Endodermal cell (in vitro differentiated cells): ENCODE measurements around the gene NRXN2. TPM values are rescaled to one million over a fixed set of nuclear protein-coding genes. Genes with fewer than 3 reads are reported as not detected.

Experiments
- DNase-seq: peaks from one replicate; pipeline ENCODE4 v3.0.0-alpha.2; 2017
- H3K27ac ChIP-seq: 2 replicates; pipeline ENCODE4 v1.5.1; 2013; ENCODE audit warnings: mild to moderate bottlenecking, low read depth, low read length, moderate library complexity
- H3K27me3 ChIP-seq: 2 replicates; pipeline ENCODE4 v1.6.1; 2013; ENCODE audit warnings: mild to moderate bottlenecking, low read length, moderate library complexity; ENCODE audit not compliant: insufficient read depth, control insufficient read depth, poor library complexity, severe bottlenecking
- H3K36me3 ChIP-seq: 2 replicates; pipeline ENCODE4 v1.7.0; 2013; ENCODE audit warnings: mild to moderate bottlenecking, low read length, moderate library complexity; ENCODE audit not compliant: control insufficient read depth, insufficient read depth
- H3K4me1 ChIP-seq: one replicate; pipeline ENCODE4 v1.7.0; 2013; ENCODE audit warnings: low read length; ENCODE audit not compliant: control insufficient read depth, insufficient read depth
- H3K4me3 ChIP-seq: 2 replicates; pipeline ENCODE4 v1.5.1; 2013; ENCODE audit warnings: mild to moderate bottlenecking, low read length, moderate library complexity
- H3K9ac ChIP-seq: 2 replicates; pipeline ENCODE4 v1.6.1; 2013; ENCODE audit warnings: mild to moderate bottlenecking, low read length, moderate library complexity; ENCODE audit not compliant: poor library complexity, severe bottlenecking; ENCODE audit errors: extremely low read depth
- H3K9me3 ChIP-seq: 2 replicates; pipeline ENCODE4 v1.6.1; 2013; ENCODE audit warnings: mild to moderate bottlenecking, low read length, moderate library complexity; ENCODE audit not compliant: control insufficient read depth
- H3K27ac Mint-ChIP-seq: 2 replicates; pipeline ENCODE4 v1.8.0; 2020; ENCODE audit warnings: mixed read lengths
- H3K27me3 Mint-ChIP-seq: 2 replicates; pipeline ENCODE4 v1.8.0; 2021; ENCODE audit warnings: mild to moderate bottlenecking, mixed read lengths; ENCODE audit not compliant: insufficient read depth
- H3K36me3 Mint-ChIP-seq: 2 replicates; pipeline ENCODE4 v1.8.0; 2020; ENCODE audit warnings: low read depth, mixed read lengths
- H3K4me1 Mint-ChIP-seq: 2 replicates; pipeline ENCODE4 v1.8.0; 2020; ENCODE audit warnings: mixed read lengths
- H3K4me3 Mint-ChIP-seq: 2 replicates; pipeline ENCODE4 v1.8.0; 2020; ENCODE audit warnings: mild to moderate bottlenecking, moderate library complexity, mixed read lengths
- H3K9me3 Mint-ChIP-seq: 2 replicates; pipeline ENCODE4 v1.8.0; 2020; ENCODE audit warnings: mild to moderate bottlenecking, mixed read lengths
- WGBS, 2 experiments: methylation state at CpG; one replicate each; pipeline versions ENCODE4 v1.1.5 to v1.1.7; 2013; ENCODE audit warnings: missing lambda C conversion rate in 2 of 2, mixed read lengths in 1 of 2; ENCODE audit not compliant: insufficient coverage in 1 of 2, insufficient read length in 1 of 2; 5-methylcytosine and 5-hydroxymethylcytosine counted together
- total RNA-seq, 2 donors: library from RNA; stranded (reverse); fragmentation: NEBNext Ultra II Directional in 1 of 2; extraction: Animal tissue kit (Norgen Biotek cat#: 25700) in 1 of 2; gene quantifications; 2 replicates in 1 of 2; 3 replicates in 1 of 2; pipeline ENCODE4 v1.2.1, GENCODE V29; 2021
- TF ChIP-seq, protein P1 (sequence below): fragments of 200-600 bp; sonication (generic); conservative IDR thresholded peaks from 2 replicates; pipeline ENCODE4 v1.5.0; 2021; ENCODE audit warnings: antibody characterized with exemption, mild to moderate bottlenecking

NRXN2 gene
- total RNA-seq, 2 donors from 2014 or later: 1.00 to 1.5 TPM

DNA sequence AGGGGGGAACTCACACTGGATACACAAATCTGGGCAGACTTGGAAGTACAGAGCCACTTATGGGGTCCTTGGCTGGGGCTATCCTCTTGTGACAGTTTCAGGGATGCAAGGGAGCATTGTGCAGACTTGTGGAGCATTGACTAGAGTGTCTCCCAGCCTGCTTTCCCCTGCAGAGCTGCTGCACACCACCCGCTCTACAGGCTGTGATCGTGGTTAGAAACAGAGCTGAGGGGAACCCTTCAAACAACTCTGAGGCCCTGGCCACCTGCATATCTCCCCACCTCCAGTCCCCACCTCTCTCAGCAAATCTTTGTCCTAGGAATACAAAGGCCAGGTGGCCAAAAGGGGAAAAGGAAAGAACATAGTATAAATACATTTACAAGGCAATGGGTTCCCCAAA, 64.7 kb downstream of the NRXN2 start:
- TF ChIP-seq, protein P1, sequence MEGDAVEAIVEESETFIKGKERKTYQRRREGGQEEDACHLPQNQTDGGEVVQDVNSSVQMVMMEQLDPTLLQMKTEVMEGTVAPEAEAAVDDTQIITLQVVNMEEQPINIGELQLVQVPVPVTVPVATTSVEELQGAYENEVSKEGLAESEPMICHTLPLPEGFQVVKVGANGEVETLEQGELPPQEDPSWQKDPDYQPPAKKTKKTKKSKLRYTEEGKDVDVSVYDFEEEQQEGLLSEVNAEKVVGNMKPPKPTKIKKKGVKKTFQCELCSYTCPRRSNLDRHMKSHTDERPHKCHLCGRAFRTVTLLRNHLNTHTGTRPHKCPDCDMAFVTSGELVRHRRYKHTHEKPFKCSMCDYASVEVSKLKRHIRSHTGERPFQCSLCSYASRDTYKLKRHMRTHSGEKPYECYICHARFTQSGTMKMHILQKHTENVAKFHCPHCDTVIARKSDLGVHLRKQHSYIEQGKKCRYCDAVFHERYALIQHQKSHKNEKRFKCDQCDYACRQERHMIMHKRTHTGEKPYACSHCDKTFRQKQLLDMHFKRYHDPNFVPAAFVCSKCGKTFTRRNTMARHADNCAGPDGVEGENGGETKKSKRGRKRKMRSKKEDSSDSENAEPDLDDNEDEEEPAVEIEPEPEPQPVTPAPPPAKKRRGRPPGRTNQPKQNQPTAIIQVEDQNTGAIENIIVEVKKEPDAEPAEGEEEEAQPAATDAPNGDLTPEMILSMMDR: no peak
- H3K27ac Mint-ChIP-seq: no peak overlapping the region
- no peaks in the 10 kb centered on the region for H3K36me3 Mint-ChIP-seq
- no peak overlapping the region for H3K9ac ChIP-seq
- whole genome bisulfite sequencing, 2 experiments: 94% methylated on average over 2 of the region's 2 CpGs; no CpG with 5 or more reads in 1 of the 2 experiments
- H3K36me3 ChIP-seq: no peaks in the 10 kb centered on the region
- no peak overlapping the region for H3K4me3 ChIP-seq
- H3K9me3 Mint-ChIP-seq: no peaks in the 10 kb centered on the region
- H3K4me1 Mint-ChIP-seq: peaks cover 43% of the 10 kb centered on the region
- H3K9me3 ChIP-seq: no peaks in the 10 kb centered on the region
- DNase-seq: no peak
- H3K27me3 ChIP-seq: no peaks in the 10 kb centered on the region
- H3K4me3 Mint-ChIP-seq: no peak overlapping the region
- H3K4me1 ChIP-seq: peaks cover 25% of the 10 kb centered on the region
- peaks cover 17% of the 10 kb centered on the region for H3K27me3 Mint-ChIP-seq
- no peak overlapping the region for H3K27ac ChIP-seq

- peaks cover 20% of the 10 kb centered on the region for H3K27me3 Mint-ChIP-seq
- Histone ChIP-seq H3K9ac (no peak overlapping the region), H3K9me3 (no peaks in the 10 kb centered on the region), H3K27ac (no peak overlapping the region), H3K27me3 (no peaks in the 10 kb centered on the region), H3K36me3 (no peaks in the 10 kb centered on the region), H3K4me3 (no peak overlapping the region), H3K4me1 (peaks cover 25% of the 10 kb centered on the region)
- no peak overlapping the region for H3K4me3 Mint-ChIP-seq
- no peaks in the 10 kb centered on the region for H3K36me3 Mint-ChIP-seq
- no peaks in the 10 kb centered on the region for H3K9me3 Mint-ChIP-seq
- WGBS, 2 experiments: 28 to 38% methylated on average over 4 to 6 of the region's 6 CpGs
- TF ChIP-seq, protein P1: peak; percentile 89
- DNase-seq: peak; percentile 92
- peak overlapping the region; percentile 30 for H3K27ac Mint-ChIP-seq
- peaks cover 45% of the 10 kb centered on the region for H3K4me1 Mint-ChIP-seq
Observed at GRCh38 chr11:64656862-64657261, 66.1 kb downstream of the NRXN2 start.

DNA sequence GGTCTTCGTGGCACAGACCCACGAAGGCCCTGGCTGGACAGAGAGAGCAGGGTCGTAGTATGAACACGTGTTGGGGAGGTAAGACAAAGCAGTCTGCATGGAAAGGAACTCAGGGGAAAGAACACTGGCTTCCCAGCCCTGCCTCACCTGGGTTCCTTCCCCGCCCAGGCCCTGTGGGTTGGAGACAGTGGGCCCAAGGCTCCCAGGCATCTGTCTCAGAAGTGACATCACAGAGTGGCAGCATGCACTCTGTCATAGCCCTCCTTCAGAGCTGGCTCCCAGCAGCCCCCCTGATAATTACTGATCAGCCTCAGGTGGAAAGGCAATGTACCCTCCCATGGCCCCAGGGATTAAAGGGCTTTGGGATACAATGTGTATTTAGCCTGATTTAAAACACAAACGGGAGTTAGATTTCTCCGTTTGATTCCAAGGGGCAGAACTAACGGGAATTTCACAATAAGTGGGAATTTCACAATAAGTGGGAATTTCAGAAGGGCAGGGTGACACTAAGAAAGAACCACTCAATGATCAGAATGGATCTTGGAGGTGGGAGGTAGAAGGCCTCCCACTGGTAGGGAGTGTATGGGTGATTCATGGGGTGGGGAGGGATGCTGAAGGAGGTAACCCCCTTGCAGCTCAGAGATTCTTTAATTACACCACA, 66.9 kb downstream of the NRXN2 start:
- H3K9ac ChIP-seq: no peak overlapping the region
- H3K27ac ChIP-seq: no peak overlapping the region
- H3K36me3 Mint-ChIP-seq: no peaks in the 10 kb centered on the region
- TF ChIP-seq, protein P1: no peak
- H3K4me1 Mint-ChIP-seq: peaks cover 45% of the 10 kb centered on the region
- H3K27me3 Mint-ChIP-seq: peaks cover 18% of the 10 kb centered on the region
- H3K4me3 Mint-ChIP-seq: no peak overlapping the region
- peak overlapping the region; percentile 64 for H3K27ac Mint-ChIP-seq
- peaks cover 25% of the 10 kb centered on the region for H3K4me1 ChIP-seq
- no peak for DNase-seq
- H3K9me3 ChIP-seq: no peaks in the 10 kb centered on the region
- H3K4me3 ChIP-seq: no peak overlapping the region
- 74 to 89% methylated on average over 5 to 8 of the region's 8 CpGs for WGBS, 2 experiments
- H3K9me3 Mint-ChIP-seq: no peaks in the 10 kb centered on the region
- no peaks in the 10 kb centered on the region for H3K36me3 ChIP-seq
- no peaks in the 10 kb centered on the region for H3K27me3 ChIP-seq
